DOHH2 (cell line): ENCODE data around the gene IKZF2.

Experiments used
- H3F3A ChIP-seq: fragments of 200-600 bp; sonication (generic), shearing (Covaris generic); 2 replicates; pipeline ENCODE4 v1.6.0; 2016; ENCODE audit warnings: antibody characterized with exemption, mild to moderate bottlenecking; ENCODE audit not compliant: control insufficient read depth, insufficient read depth
- H3K27ac ChIP-seq: fragments of 200-600 bp; sonication (generic); 2 replicates; pipeline ENCODE4 v1.5.1; 2014; ENCODE audit warnings: low read depth, mild to moderate bottlenecking, low read length, moderate library complexity
- H3K27me3 ChIP-seq: fragments of 200-600 bp; sonication (generic); 2 replicates; pipeline ENCODE4 v1.6.1; 2014; ENCODE audit warnings: mild to moderate bottlenecking, low read length, mixed read lengths; ENCODE audit not compliant: control insufficient read depth
- H3K36me3 ChIP-seq: fragments of 200-600 bp; sonication (generic); 2 replicates; pipeline ENCODE4 v1.6.1; 2014; ENCODE audit warnings: mild to moderate bottlenecking, low read length, moderate library complexity, mixed read lengths; ENCODE audit not compliant: control insufficient read depth
- H3K4me1 ChIP-seq: fragments of 200-600 bp; sonication (generic); 2 replicates; pipeline ENCODE4 v1.6.1; 2014; ENCODE audit warnings: mild to moderate bottlenecking, low read length, mixed read lengths; ENCODE audit not compliant: control insufficient read depth
- H3K4me2 ChIP-seq: fragments of 200-600 bp; sonication (generic); 2 replicates; pipeline ENCODE4 v1.6.0; 2014; ENCODE audit warnings: mild to moderate bottlenecking, low read length, moderate library complexity
- H3K4me3 ChIP-seq: fragments of 200-600 bp; sonication (generic); 2 replicates; pipeline ENCODE4 v1.5.1; 2014; ENCODE audit warnings: mild to moderate bottlenecking, low read length, mixed read lengths
- H3K79me2 ChIP-seq: fragments of 200-600 bp; sonication (generic); 2 replicates; pipeline ENCODE4 v1.6.1; 2014; ENCODE audit warnings: mild to moderate bottlenecking, low read length, mixed read lengths; ENCODE audit not compliant: control insufficient read depth
- H3K9me2 ChIP-seq: fragments of 200-600 bp; sonication (generic); replicated peaks from 2 replicates; pipeline ENCODE4 v1.6.1; 2014; ENCODE audit warnings: mild to moderate bottlenecking, low read length, mixed read lengths; ENCODE audit not compliant: control insufficient read depth
- H3K9me3 ChIP-seq: fragments of 200-600 bp; sonication (generic); 2 replicates; pipeline ENCODE4 v1.6.1; 2014; ENCODE audit warnings: antibody characterized with exemption, low read length, mixed read lengths; ENCODE audit not compliant: control insufficient read depth, insufficient read depth
- H4K20me1 ChIP-seq: fragments of 200-600 bp; sonication (generic); 2 replicates; pipeline ENCODE4 v1.6.0; 2014; ENCODE audit warnings: low read depth, mild to moderate bottlenecking, antibody characterized with exemption, low read length, moderate library complexity; ENCODE audit not compliant: control insufficient read depth, insufficient read depth
- CTCF ChIP-seq: fragments of 200-600 bp; sonication (generic); IDR thresholded peaks from one replicate; pipeline ENCODE4 v1.5.1; 2014; ENCODE audit warnings: antibody characterized with exemption, mild to moderate bottlenecking, low read depth, low read length; ENCODE audit not compliant: poor library complexity, severe bottlenecking
- EZH2phosphoT487 ChIP-seq: fragments of 200-600 bp; sonication (generic); IDR thresholded peaks from 2 replicates; pipeline ENCODE4 v1.6.1; 2017; ENCODE audit warnings: borderline replicate concordance, mild to moderate bottlenecking, antibody characterized with exemption, low read length, moderate library complexity, mixed read lengths

IKZF2 gene

GRCh38 chr2:213080969-213081617 lies 70.3 kb downstream of the IKZF2 start:
- no peaks in the 10 kb centered on the region for H3K79me2 ChIP-seq
- H3K4me2 ChIP-seq, result no peak overlapping the region
- no peak for TF ChIP-seq CTCF
- no peak for TF ChIP-seq EZH2phosphoT487
- no peaks in the 10 kb centered on the region for H3F3A ChIP-seq
- no peaks in the 10 kb centered on the region for H4K20me1 ChIP-seq
- no peaks in the 10 kb centered on the region for H3K27me3 ChIP-seq
- no peak overlapping the region for H3K27ac ChIP-seq
- no peak overlapping the region for H3K4me3 ChIP-seq
- H3K4me1 ChIP-seq, result peaks cover 22% of the 10 kb centered on the region
- no peaks in the 10 kb centered on the region for H3K9me3 ChIP-seq
- no peaks in the 10 kb centered on the region for H3K9me2 ChIP-seq
- H3K36me3 ChIP-seq, result no peaks in the 10 kb centered on the region

GRCh38 chr2:213079756-213080155 lies 71.7 kb downstream of the IKZF2 start:
- no peaks in the 10 kb centered on the region for H3K79me2 ChIP-seq
- H3K27me3 ChIP-seq, result no peaks in the 10 kb centered on the region
- H3K36me3 ChIP-seq, result no peaks in the 10 kb centered on the region
- no peak overlapping the region for H3K27ac ChIP-seq
- H4K20me1 ChIP-seq, result no peaks in the 10 kb centered on the region
- no peak overlapping the region for H3K4me3 ChIP-seq
- H3K9me2 ChIP-seq, result no peaks in the 10 kb centered on the region
- no peak overlapping the region for H3K4me2 ChIP-seq
- TF ChIP-seq EZH2phosphoT487 (no peak), CTCF (no peak)
- peaks cover 22% of the 10 kb centered on the region for H3K4me1 ChIP-seq
- H3K9me3 ChIP-seq, result no peaks in the 10 kb centered on the region
- no peaks in the 10 kb centered on the region for H3F3A ChIP-seq

- TF ChIP-seq CTCF, result no peak
- no peak for TF ChIP-seq EZH2phosphoT487
- no peaks in the 10 kb centered on the region for H3K79me2 ChIP-seq
- no peak overlapping the region for H3K27ac ChIP-seq
Observed at GRCh38 chr2:213078686-213079085, 72.7 kb downstream of the IKZF2 start.

More at GRCh38 chr2:213078686-213079085, 72.7 kb downstream of the IKZF2 start:
- Histone ChIP-seq H3K36me3 (no peaks in the 10 kb centered on the region), H3K4me2 (peak overlapping the region; percentile 17), H3K27me3 (no peaks in the 10 kb centered on the region), H3K4me3 (no peak overlapping the region), H3K9me3 (no peaks in the 10 kb centered on the region), H3F3A (no peaks in the 10 kb centered on the region), H3K9me2 (no peaks in the 10 kb centered on the region), H4K20me1 (no peaks in the 10 kb centered on the region), H3K4me1 (peaks cover 22% of the 10 kb centered on the region)
